GM12878 (cell line): ENCODE data around the gene KCNJ10. TPM values are rescaled to one million over a fixed set of nuclear protein-coding genes. Genes with fewer than 3 reads are reported as not detected.

Experiments used
- ATAC-seq: fragments of 200-7000 bp; cut with Tn5 transposase; 3 replicates; pipeline ENCODE4 v1.9.1; 2020; ENCODE audit warnings: mild to moderate bottlenecking, moderate library complexity
- BruUV-seq: library from RNA; stranded (reverse); fragments of 400-500 nt; replicated peaks from 2 replicates; lab custom pipeline; 2021; lab: Mats Ljungman, UMichigan
- CTCF ChIA-PET: fragments of 300-600 bp; sonication (Branson Sonifier 250); formaldehyde crosslinking; extraction: SDS; loops from one replicate; lab custom pipeline; 2021; ENCODE audit warnings: inconsistent platforms; lab: Yijun Ruan, JAX
- POLR2A ChIA-PET: fragments of 350-600 bp; formaldehyde crosslinking; extraction: SDS; loops from one replicate; lab custom pipeline; 2021; ENCODE audit warnings: inconsistent platforms; lab: Charles Lee
- RAD21 ChIA-PET: fragments of 300-600 bp; sonication (Branson Sonifier 250); formaldehyde crosslinking; loops from one replicate; lab custom pipeline; 2023; ENCODE audit warnings: antibody characterized with exemption; ENCODE audit not compliant: unreplicated experiment; lab: Charles Lee
- SMC1A ChIA-PET: fragments of 300-600 bp; sonication (Branson Sonifier 250); formaldehyde crosslinking; loops from one replicate; lab custom pipeline; 2023; ENCODE audit not compliant: unreplicated experiment, uncharacterized antibody; lab: Charles Lee
- DNase-seq: peaks from one replicate; pipeline ENCODE4 v3.0.0-alpha.2; 2011; ENCODE audit warnings: low read depth, low spot score
- FAIRE-seq: peaks from 3 replicates; lab custom pipeline; 2011; peaks lifted over from hg19 to GRCh38; lab: Jason Lieb, UNC
- H2AFZ ChIP-seq: 2 replicates; pipeline ENCODE4 v1.6.0; 2011; ENCODE audit warnings: low read depth, low read length, control low read depth; ENCODE audit not compliant: control insufficient read depth
- H3K27ac ChIP-seq: 2 replicates; pipeline ENCODE4 v1.5.1; 2011; ENCODE audit warnings: control low read depth; ENCODE audit not compliant: control insufficient read depth, insufficient read depth
- H3K27me3 ChIP-seq, 2 experiments: replicated peaks in 1 of 2; 2 replicates each; pipeline versions ENCODE4 v1.6.0 to v1.6.1; 2011; ENCODE audit warnings: low read length in 1 of 2; ENCODE audit not compliant: control insufficient read depth in 2 of 2, insufficient read depth in 2 of 2
- H3K36me3 ChIP-seq, 2 experiments: 2 replicates each; pipeline ENCODE4 v1.5.1; 2011; ENCODE audit warnings: low read length in 1 of 2; ENCODE audit not compliant: control insufficient read depth in 2 of 2, insufficient read depth in 2 of 2
- H3K4me1 ChIP-seq: 2 replicates; pipeline ENCODE4 v1.6.1; 2011; ENCODE audit warnings: mild to moderate bottlenecking, low read length, moderate library complexity, mixed read lengths; ENCODE audit not compliant: control insufficient read depth, insufficient read depth
- H3K4me2 ChIP-seq: 2 replicates; pipeline ENCODE4 v1.6.0; 2011; ENCODE audit warnings: control low read depth; ENCODE audit not compliant: control insufficient read depth, insufficient read depth
- H3K4me3 ChIP-seq: fragments of 200-600 bp; sonication (generic); 2 replicates; pipeline ENCODE4 v1.5.1; 2016
- H3K79me2 ChIP-seq: 2 replicates; pipeline ENCODE4 v1.6.0; 2011; ENCODE audit warnings: low read length; ENCODE audit not compliant: control insufficient read depth, insufficient read depth
- H3K9ac ChIP-seq: 2 replicates; pipeline ENCODE4 v1.8.0; 2011; ENCODE audit warnings: low read length, control low read depth, mixed read lengths; ENCODE audit not compliant: control insufficient read depth, insufficient read depth
- H3K9me3 ChIP-seq: replicated peaks from 3 replicates; pipeline ENCODE4 v1.5.1; 2011; ENCODE audit warnings: mild to moderate bottlenecking, low read length; ENCODE audit not compliant: control insufficient read depth, insufficient read depth
- H4K20me1 ChIP-seq: 2 replicates; pipeline ENCODE4 v1.6.0; 2011; ENCODE audit not compliant: control insufficient read depth, insufficient read depth
- ASH2L ChIP-seq: fragments of 300-600, 200-600 bp; sonication (generic); IDR thresholded peaks from 2 replicates; pipeline ENCODE4 v1.6.1; 2017; ENCODE audit warnings: low read depth, mild to moderate bottlenecking, borderline replicate concordance
- ATF7 ChIP-seq: fragments of 450-650 bp; IDR thresholded peaks from 2 replicates; pipeline ENCODE4 v1.6.1; 2016; ENCODE audit warnings: low read depth, mild to moderate bottlenecking
- CBX3 ChIP-seq: fragments of 200-600 bp; sonication (generic); IDR thresholded peaks from 2 replicates; pipeline ENCODE4 v1.6.1; 2016; ENCODE audit warnings: low read depth, borderline replicate concordance
- CREB1 ChIP-seq: IDR thresholded peaks from 2 replicates; pipeline ENCODE4 v1.6.1; 2012; ENCODE audit warnings: low read depth, mild to moderate bottlenecking, inconsistent platforms
- EP300 ChIP-seq, 2 experiments: fragments of 150-350 bp in 1 of 2; IDR thresholded peaks; 2 replicates each; pipeline ENCODE4 v1.6.1; 2011 to 2012; ENCODE audit warnings: low read depth in 2 of 2, low read length in 2 of 2, borderline replicate concordance in 1 of 2, improper control_type of control experiment in 1 of 2, inconsistent platforms in 1 of 2; ENCODE audit not compliant: control insufficient read depth in 1 of 2
- EZH2 ChIP-seq: IDR thresholded peaks from 2 replicates; pipeline ENCODE4 v1.6.1; 2012; ENCODE audit warnings: low read depth, mild to moderate bottlenecking, control low read depth, inconsistent platforms, low read length, borderline replicate concordance; ENCODE audit not compliant: control insufficient read depth
- FOXK2 ChIP-seq: fragments of 450-650 bp; IDR thresholded peaks from 2 replicates; pipeline ENCODE4 v1.6.1; 2017; ENCODE audit warnings: mild to moderate bottlenecking, moderate library complexity
- FOXM1 ChIP-seq: IDR thresholded peaks from 2 replicates; pipeline ENCODE4 v1.6.1; 2012; ENCODE audit warnings: low read depth, mild to moderate bottlenecking, inconsistent platforms, low read length, moderate library complexity
- NR2F1 ChIP-seq: fragments of 450-650 bp; conservative IDR thresholded peaks from 2 replicates; pipeline ENCODE4 v1.6.1; 2017; ENCODE audit warnings: mild to moderate bottlenecking
- PAX8 ChIP-seq: fragments of 450-650 bp; IDR thresholded peaks from 2 replicates; pipeline ENCODE4 v1.6.1; 2017; ENCODE audit warnings: mild to moderate bottlenecking, moderate library complexity
- PBX3 ChIP-seq: IDR thresholded peaks from 2 replicates; pipeline ENCODE4 v1.6.1; 2011; ENCODE audit warnings: mild to moderate bottlenecking, low read depth, low read length, moderate library complexity; ENCODE audit not compliant: insufficient replicate concordance
- POLR2AphosphoS2 ChIP-seq: IDR thresholded peaks from 2 replicates; pipeline ENCODE4 v1.6.1; 2011; ENCODE audit warnings: low read depth, mild to moderate bottlenecking, low read length, improper control_type of control experiment, moderate library complexity
- WGBS: methylation state at CpG from one replicate; pipeline ENCODE4 v1.1.6; 2016; ENCODE audit warnings: low lambda C conversion rate; ENCODE audit not compliant: insufficient replicate concordance, insufficient coverage; ENCODE audit errors: missing lambda C conversion rate; 5-methylcytosine and 5-hydroxymethylcytosine counted together
- in situ Hi-C: fragments of 300-500 bp; cut with MboI; formaldehyde crosslinking; loops from 9 replicates; pipeline ENCODE4 v1.14.3; 2018; ENCODE audit warnings: mixed read lengths
- intact Hi-C: fragments of 100-400 bp; cut with micrococcal nuclease; formaldehyde crosslinking; loops from one replicate; pipeline ENCODE4 v1.14.2; 2022; ENCODE audit not compliant: unreplicated experiment
- polyA plus RNA-seq, 11 experiments: library from polyadenylated mRNA; depleted of rRNA in 4 of 11; unstranded in 6 of 11; stranded (reverse) in 5 of 11; fragments of >200 nt; fragmentation: Nextera tagmentation in 4 of 11; fragmentation: Illumina TruSeq in 1 of 11; extraction: Ambion mirVana in 4 of 11; extraction: Trizol in 1 of 11; gene quantifications; 1 replicate in 1 of 11; 2 replicates in 10 of 11; pipeline versions ENCODE4 v1.2.1 to v1.2.3, GENCODE V29; 2011 to 2016; ENCODE audit warnings: inconsistent platforms in 2 of 11, missing spikeins in 2 of 11, low read depth in 1 of 11
- total RNA-seq, 4 experiments: library from RNA; depleted of rRNA in 3 of 4; stranded (reverse); fragments of >200 nt in 3 of 4; fragmentation: Illumina TruSeq in 1 of 4; extraction: Trizol in 1 of 4; gene quantifications; 2 replicates each; pipeline versions ENCODE4 v1.2.1 to v1.2.3, GENCODE V29; 2013 to 2021

The KCNJ10 gene
- total and polyA plus RNA-seq, 10 of the 15 experiments (the other 5 are each of a cell fraction or from before 2014, with no cell fraction given): 0.01 to 0.29 (median 0.09) TPM; not detected in 2

DNA sequence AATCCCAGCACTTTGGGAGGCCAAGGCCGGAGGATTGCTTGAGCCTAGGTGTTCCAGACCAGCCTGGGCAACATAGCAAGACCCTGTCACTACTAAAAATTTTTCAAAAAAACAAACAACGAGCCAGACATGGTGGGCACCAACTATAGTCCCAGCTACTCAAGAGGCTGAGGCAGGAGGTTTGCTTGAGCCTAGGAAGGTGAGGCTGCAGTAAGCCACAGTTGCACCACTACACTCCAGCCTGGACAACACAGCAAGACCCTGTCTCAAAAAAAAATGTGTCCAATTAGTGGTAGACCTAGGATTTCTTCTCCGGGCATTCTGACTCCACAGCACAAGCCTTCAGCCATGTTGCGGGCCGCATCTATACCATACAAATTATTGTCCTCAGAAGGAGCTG is 35.2 kb upstream of the KCNJ10 start (continued):
- no peak for TF ChIP-seq EP300 (IDR thresholded peaks at IDR 0.05; ENCODE audit: borderline replicate concordance in 1 of 2, control insufficient read depth in 1 of 2, low read depth in 2 of 2, low read length in 2 of 2)
- no peak for TF ChIP-seq PBX3
- TF ChIP-seq FOXM1: no peak
- TF ChIP-seq FOXK2: no peak
- no peak for TF ChIP-seq EZH2
- TF ChIP-seq PAX8: no peak

DNA sequence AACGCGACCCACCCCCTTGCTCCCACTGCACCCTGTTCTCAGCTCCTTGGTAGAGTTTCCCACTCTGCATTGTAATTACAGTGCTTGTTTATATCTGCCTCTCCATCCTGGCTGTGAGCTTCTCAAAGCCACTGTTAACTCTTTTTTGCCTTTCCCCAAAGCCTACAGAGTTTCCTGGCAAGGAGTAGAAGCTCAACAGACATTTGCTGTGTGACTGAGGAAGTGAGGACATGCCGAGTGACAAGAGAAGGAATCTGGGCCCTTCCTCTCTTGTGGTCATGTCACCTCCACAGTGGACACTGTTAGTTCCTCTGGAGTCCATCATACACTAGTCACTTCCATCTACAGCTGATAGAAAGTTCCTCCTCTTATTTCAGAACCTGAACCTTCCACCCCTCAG is 34.5 kb upstream of the KCNJ10 start:
- ChIA-PET POLR2A (no interaction called here), RAD21 (interaction anchor here (1.1 to 6.8 kb wide), 4 partner anchors 89 to 275 kb away, joined by 3 to 85 read pairs (median 24); no protein-coding TSS in a partner anchor), SMC1A (interaction anchor here (0.7 to 4.9 kb wide), 11 partner anchors 53 to 273 kb away, joined by 3 to 57 read pairs (median 4); partner anchors contain the start of gene CASQ1), CTCF (interaction anchor here (0.6 to 11.6 kb wide), 18 partner anchors 8 to 272 kb away, joined by 3 to 189 read pairs (median 4); partner anchors contain the start of genes CASQ1 and PEX19)
- intact Hi-C loops: no loop called here
- in situ Hi-C loops: no loop called here
- Histone ChIP-seq H3K27me3 (no peaks in the 10 kb centered on the region; a peak in 1 of 4 replicates), H3K27ac (no peak overlapping the region), H2AFZ (no peak overlapping the region), H3K4me3 (no peak overlapping the region), H3K4me2 (no peak overlapping the region), H3K36me3 (no peaks in the 10 kb centered on the region; a peak in 1 of 4 replicates), H3K9me3 (no peaks in the 10 kb centered on the region), H3K79me2 (no peaks in the 10 kb centered on the region), H4K20me1 (no peaks in the 10 kb centered on the region), H3K4me1 (peaks cover 4% of the 10 kb centered on the region), H3K9ac (no peak overlapping the region)
- no peak for DNase-seq
- ATAC-seq: no peak
- no peak for FAIRE-seq
- BruUV-seq: no TSS peak
- TF ChIP-seq ATF7: no peak
- TF ChIP-seq NR2F1: no peak
- no peak for TF ChIP-seq CREB1
- no peak for TF ChIP-seq CBX3
- TF ChIP-seq POLR2AphosphoS2: no peak
- TF ChIP-seq ASH2L: no peak
- WGBS: 90% methylated on average over 3 of the region's 3 CpGs
